Lung microvascular endothelial cell (primary cell): ENCODE data around the gene BCL11B. TPM values are rescaled to one million over a fixed set of nuclear protein-coding genes. Genes with fewer than 3 reads are reported as not detected.
"Not testable (repeated sequence)": the region's sequence is repeated elsewhere in the genome, so short reads cannot be mapped to it uniquely, and the experiment has no call there.

Experiments used
- DNase-seq, 2 donors: peaks; one replicate each; pipeline versions ENCODE4 v3.0.0 to v3.0.0-alpha.2; 2010; ENCODE audit warnings: low read depth in 2 of 2
- total RNA-seq: library from RNA; depleted of rRNA; stranded (reverse); fragments of >200 nt; gene quantifications from 2 replicates; pipeline ENCODE4 v1.2.1, GENCODE V29; 2014

BCL11B gene
- total RNA-seq, 1 donor from 2014 or later = under 0.01 TPM

GRCh38 chr14:99202516-99202915, 69.5 kb downstream of the BCL11B start:
- DNase-seq = no peak

- DNase-seq = no peak
Measured at GRCh38 chr14:99201351-99202073, 70.5 kb downstream of the BCL11B start.

- DNase-seq = no peak
Measured at GRCh38 chr14:99200654-99201005, 71.4 kb downstream of the BCL11B start.

GRCh38 chr14:99199846-99200653, 71.9 kb downstream of the BCL11B start:
- no peak for DNase-seq

- DNase-seq = no peak
Measured at GRCh38 chr14:99198746-99199502, 73.1 kb downstream of the BCL11B start.

GRCh38 chr14:99196310-99196650, 75.7 kb downstream of the BCL11B start:
- no peak for DNase-seq

- no peak for DNase-seq
Measured at GRCh38 chr14:99195602-99196309, 76.2 kb downstream of the BCL11B start.

GRCh38 chr14:99194736-99195135, 77.3 kb downstream of the BCL11B start:
- no peak for DNase-seq

- DNase-seq = no peak
Measured at GRCh38 chr14:99194136-99194535, 77.9 kb downstream of the BCL11B start.

- DNase-seq = no peak
Measured at GRCh38 chr14:99192830-99193229, 79.2 kb downstream of the BCL11B start.

GRCh38 chr14:99192028-99192621, 79.9 kb downstream of the BCL11B start:
- DNase-seq = peak; percentile 40 to 87

- DNase-seq = no peak
Measured at GRCh38 chr14:99191395-99192027, 80.5 kb downstream of the BCL11B start.

GRCh38 chr14:99190696-99191394, 81.2 kb downstream of the BCL11B start:
- no peak for DNase-seq

- DNase-seq = no peak
Measured at GRCh38 chr14:99189201-99189801, 82.7 kb downstream of the BCL11B start.

- no peak for DNase-seq
Measured at GRCh38 chr14:99188731-99189191, 83.2 kb downstream of the BCL11B start.

- DNase-seq = no peak
Measured at GRCh38 chr14:99187858-99188257, 84.1 kb downstream of the BCL11B start.

GRCh38 chr14:99186956-99187690, 84.9 kb downstream of the BCL11B start:
- no peak for DNase-seq

- not testable (repeated sequence) for DNase-seq
Measured at GRCh38 chr14:99186336-99186735, 85.7 kb downstream of the BCL11B start.
